Neutrophil (primary cell): ENCODE measurements around the gene ZDHHC18.
A peak's percentile ranks its signal among the peaks of the same experiment; 100 is the strongest.
"Not testable (repeated sequence)": the region's sequence is repeated elsewhere in the genome, so short reads cannot be mapped to it uniquely, and the experiment has no call there.

Experiments
- H3K27ac ChIP-seq: fragments of 200-600 bp; sonication (generic); 2 replicates; pipeline ENCODE4 v1.5.1; 2016; ENCODE audit warnings: mild to moderate bottlenecking, moderate library complexity
- H3K27me3 ChIP-seq: fragments of 200-600 bp; sonication (generic); 2 replicates; pipeline ENCODE4 v1.6.0; 2016; ENCODE audit warnings: mild to moderate bottlenecking
- H3K36me3 ChIP-seq: fragments of 200-600 bp; sonication (generic); 2 replicates; pipeline ENCODE4 v1.5.1; 2017
- H3K4me1 ChIP-seq, 2 experiments: fragments of 200-600 bp in 1 of 2; sonication (generic) in 1 of 2; 1 replicate in 1 of 2; 2 replicates in 1 of 2; pipeline versions ENCODE4 v1.5.1 to v1.6.1; 2013 to 2016; ENCODE audit warnings: low read depth in 1 of 2, low read length in 1 of 2, mild to moderate bottlenecking in 1 of 2, moderate library complexity in 1 of 2; ENCODE audit not compliant: control insufficient read depth in 1 of 2, insufficient read depth in 1 of 2
- H3K4me3 ChIP-seq, 2 experiments: fragments of 200-600 bp in 1 of 2; sonication (generic) in 1 of 2; 1 replicate in 1 of 2; 2 replicates in 1 of 2; pipeline ENCODE4 v1.5.1; 2013 to 2016; ENCODE audit warnings: low read depth in 1 of 2, low read length in 1 of 2, mild to moderate bottlenecking in 1 of 2, moderate library complexity in 1 of 2
- H3K9me3 ChIP-seq: fragments of 200-600 bp; sonication (generic); 2 replicates; pipeline ENCODE4 v1.5.1; 2016
- CTCF ChIP-seq: fragments of 200-600 bp; sonication (generic); IDR thresholded peaks from 2 replicates; pipeline ENCODE4 v1.5.1; 2016; ENCODE audit warnings: antibody characterized with exemption

The ZDHHC18 gene

DNA sequence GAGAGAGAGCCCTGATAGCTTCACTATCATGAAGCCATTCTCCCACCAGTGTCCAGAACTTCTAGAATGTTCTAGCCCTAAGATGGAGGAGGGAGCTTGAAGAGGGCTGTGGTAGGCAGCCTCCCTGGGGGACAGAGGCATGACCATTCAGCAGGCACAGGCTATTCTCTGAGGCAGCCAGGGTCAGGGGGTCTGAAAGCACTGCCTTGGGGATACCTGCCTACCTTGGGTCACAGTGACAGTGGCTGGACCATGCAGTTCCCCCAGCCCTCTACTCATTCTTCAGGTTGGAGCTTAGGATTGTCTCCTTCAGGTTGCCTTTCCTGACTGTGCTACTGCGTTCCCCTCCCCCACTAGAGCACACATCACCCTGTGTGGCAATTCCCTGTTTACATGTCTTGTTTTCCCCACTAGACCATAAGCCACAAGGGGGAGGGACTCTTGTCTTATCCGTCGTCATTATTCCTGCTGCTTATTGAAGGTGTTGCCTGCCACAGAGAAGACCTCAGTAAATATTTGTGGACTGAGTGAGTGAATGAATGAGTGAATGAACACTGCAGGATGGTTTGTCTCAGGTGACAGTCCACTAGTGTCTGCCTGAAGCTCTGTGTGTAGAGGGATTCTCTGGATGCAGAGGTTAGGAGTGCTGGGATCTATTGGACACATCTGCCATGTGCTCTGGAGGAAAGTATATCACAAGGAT is 5.2 kb downstream of the ZDHHC18 start:
- Histone ChIP-seq H3K36me3 (peaks cover 62% of the 10 kb centered on the region), H3K4me3 (peak overlapping the region; percentile 76 to 100), H3K27ac (peak overlapping the region; percentile 93), H3K27me3 (no peaks in the 10 kb centered on the region), H3K9me3 (no peaks in the 10 kb centered on the region), H3K4me1 (peaks cover 80 to 85% of the 10 kb centered on the region in 2 experiments)
- peak; percentile 49 for TF ChIP-seq CTCF

- Histone ChIP-seq H3K27ac (peak overlapping the region; percentile 93), H3K27me3 (no peaks in the 10 kb centered on the region), H3K9me3 (no peaks in the 10 kb centered on the region), H3K36me3 (peaks cover 68% of the 10 kb centered on the region), H3K4me3 (peak overlapping the region; percentile 76 to 100), H3K4me1 (peaks cover 80 to 84% of the 10 kb centered on the region in 2 experiments)
- no peak for TF ChIP-seq CTCF
Measured at GRCh38 chr1:26832249-26832960, 5.9 kb downstream of the ZDHHC18 start.

DNA sequence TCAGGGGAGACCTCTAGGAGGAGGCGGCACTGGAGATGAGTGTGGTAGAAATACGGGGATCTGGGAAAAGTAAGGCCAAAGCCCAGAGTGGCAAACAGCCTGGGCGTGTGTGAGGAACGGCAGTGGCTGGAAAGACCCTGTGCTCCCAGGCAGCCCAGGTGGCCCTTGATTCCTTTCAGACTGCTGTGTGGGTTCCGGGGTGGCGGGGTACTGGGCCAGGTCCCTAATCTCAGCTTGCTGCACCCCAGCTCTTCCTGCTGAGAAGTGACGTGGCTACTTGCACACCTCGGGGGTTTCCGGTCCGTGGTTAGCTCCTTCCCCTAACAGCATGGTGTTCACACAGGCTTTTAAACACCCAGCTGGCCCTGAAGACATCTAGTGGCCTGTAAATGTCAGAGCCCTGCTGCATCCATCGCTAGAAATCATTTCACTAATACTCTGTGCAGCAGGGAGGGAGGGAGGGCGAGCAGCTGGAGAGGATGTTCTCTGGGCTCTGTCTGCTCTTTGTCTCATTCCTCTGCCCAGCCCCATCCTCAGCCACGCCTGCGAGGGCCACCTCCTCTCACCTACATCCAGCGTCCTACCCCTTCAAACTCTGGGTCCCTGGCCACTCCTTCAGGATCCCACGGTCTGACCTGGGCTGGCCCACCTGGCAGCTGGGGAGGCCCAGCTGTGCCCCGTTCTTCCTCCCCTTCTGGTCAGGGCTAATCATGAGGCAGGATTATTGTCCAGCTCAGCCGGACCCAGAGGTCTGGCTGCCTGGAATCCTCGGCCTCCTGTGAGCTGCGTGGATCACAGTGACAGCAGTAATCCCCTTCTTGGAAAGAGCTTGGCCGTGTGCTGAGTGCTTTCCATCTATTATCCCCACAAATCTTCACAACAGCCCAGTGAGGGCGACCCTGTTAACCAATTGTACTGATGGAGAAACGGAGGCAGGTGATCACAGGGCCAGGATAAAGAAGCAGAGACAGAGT is 7.2 kb downstream of the ZDHHC18 start:
- H3K27ac ChIP-seq, result peak overlapping the region; percentile 93
- H3K4me3 ChIP-seq, result peak overlapping the region; percentile 76 to 100
- TF ChIP-seq CTCF, result peak; percentile 90
- H3K4me1 ChIP-seq, result peaks cover 73 to 80% of the 10 kb centered on the region in 2 experiments
- H3K27me3 ChIP-seq, result no peaks in the 10 kb centered on the region
- H3K9me3 ChIP-seq, result no peaks in the 10 kb centered on the region
- H3K36me3 ChIP-seq, result peaks cover 81% of the 10 kb centered on the region

DNA sequence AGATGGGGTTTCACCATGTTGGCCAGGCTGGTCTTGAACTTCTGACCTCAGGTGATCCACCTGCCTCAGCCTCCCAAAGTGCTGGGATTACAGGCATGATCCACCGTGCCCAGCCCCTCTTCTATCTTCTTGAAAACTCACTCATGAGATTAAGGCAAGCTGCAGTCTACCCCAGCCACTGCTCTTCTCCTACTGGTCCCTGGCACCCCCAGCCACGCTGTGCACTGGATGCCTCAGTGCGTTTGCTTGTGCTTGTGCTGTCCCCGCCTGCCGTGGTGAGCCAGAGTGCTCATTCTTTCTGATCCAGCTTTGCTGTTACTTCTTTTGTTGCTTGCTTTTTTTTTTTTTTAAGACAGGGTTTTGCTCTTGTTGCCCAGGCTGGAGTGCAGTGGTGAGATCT is 11.2 kb downstream of the ZDHHC18 start:
- H3K27ac ChIP-seq, H3K9me3 ChIP-seq, H3K27me3 ChIP-seq, H3K4me3 ChIP-seq: not testable (repeated sequence)
- Histone ChIP-seq H3K4me1 (peaks cover 38 to 48% of the 10 kb centered on the region in 2 experiments), H3K36me3 (peaks cover 97% of the 10 kb centered on the region)

DNA sequence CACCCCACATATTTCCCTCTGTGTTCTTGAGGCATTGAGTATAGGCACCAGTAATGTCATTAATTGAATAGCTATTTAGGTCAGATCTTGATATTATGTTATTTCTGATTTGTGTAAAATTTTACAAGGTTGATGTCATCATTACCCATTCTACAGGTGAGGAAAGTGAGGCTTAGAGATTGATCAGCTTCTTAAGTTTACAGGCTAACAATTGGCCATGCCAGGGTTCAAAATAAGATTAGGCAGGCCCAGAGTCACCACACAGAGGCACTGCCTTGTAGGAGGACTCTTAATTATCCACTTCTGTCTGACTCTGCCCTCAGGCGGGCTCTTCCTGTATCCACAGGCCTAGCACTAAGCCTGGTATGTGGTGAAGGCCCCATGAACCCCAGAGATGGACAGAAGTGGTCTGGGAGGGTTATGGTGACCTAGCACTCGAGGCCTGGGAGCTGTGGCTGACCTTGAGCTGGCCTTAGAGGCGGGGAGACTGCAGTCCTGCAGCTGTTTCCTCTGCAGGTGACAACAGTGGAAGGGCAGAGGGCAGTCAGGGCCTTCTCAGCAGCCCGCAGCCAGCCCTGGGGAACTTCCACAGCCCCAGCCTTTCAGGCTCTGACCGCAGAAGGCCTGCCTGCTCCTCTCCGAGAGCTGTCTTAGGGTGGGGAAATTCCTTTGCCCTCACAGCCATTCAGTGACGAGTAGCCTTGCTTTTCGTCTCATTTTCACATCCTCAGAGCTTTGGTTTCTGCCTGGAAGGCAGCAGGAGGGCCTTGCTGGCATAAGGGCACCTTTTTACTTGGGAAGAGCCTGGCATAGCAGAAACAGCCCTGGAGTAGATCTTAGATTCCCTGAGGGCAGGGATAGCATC is 12.2 kb downstream of the ZDHHC18 start:
- TF ChIP-seq CTCF, result no peak
- Histone ChIP-seq H3K27me3 (no peaks in the 10 kb centered on the region), H3K27ac (peak overlapping the region; percentile 59), H3K4me1 (peaks cover 28 to 39% of the 10 kb centered on the region in 2 experiments), H3K4me3 (no peak overlapping the region), H3K36me3 (peaks cover 99% of the 10 kb centered on the region), H3K9me3 (no peaks in the 10 kb centered on the region)
